Coronary artery (tissue), 2 donors: Measurements from ENCODE around the gene FTL.
A peak's percentile ranks its signal among the peaks of the same experiment; 100 is the strongest.

ENCODE experiments used
- DNase-seq: peaks from one replicate; pipeline ENCODE4 v3.0.0-alpha.2; 2017; ENCODE audit warnings: low spot score
- H3K27ac ChIP-seq, 2 donors: fragments of 200-600 bp; sonication (generic); one replicate each; pipeline ENCODE4 v1.5.1; 2016 to 2019
- H3K4me3 ChIP-seq: fragments of 200-600 bp; sonication (generic); 2 replicates; pipeline ENCODE4 v1.5.1; 2016; ENCODE audit warnings: mild to moderate bottlenecking, moderate library complexity
- TF ChIP-seq, protein P1 (sequence below): fragments of 200-600 bp; sonication (generic); IDR thresholded peaks from one replicate; pipeline ENCODE4 v1.5.1; 2019; ENCODE audit warnings: antibody characterized with exemption

FTL gene

DNA sequence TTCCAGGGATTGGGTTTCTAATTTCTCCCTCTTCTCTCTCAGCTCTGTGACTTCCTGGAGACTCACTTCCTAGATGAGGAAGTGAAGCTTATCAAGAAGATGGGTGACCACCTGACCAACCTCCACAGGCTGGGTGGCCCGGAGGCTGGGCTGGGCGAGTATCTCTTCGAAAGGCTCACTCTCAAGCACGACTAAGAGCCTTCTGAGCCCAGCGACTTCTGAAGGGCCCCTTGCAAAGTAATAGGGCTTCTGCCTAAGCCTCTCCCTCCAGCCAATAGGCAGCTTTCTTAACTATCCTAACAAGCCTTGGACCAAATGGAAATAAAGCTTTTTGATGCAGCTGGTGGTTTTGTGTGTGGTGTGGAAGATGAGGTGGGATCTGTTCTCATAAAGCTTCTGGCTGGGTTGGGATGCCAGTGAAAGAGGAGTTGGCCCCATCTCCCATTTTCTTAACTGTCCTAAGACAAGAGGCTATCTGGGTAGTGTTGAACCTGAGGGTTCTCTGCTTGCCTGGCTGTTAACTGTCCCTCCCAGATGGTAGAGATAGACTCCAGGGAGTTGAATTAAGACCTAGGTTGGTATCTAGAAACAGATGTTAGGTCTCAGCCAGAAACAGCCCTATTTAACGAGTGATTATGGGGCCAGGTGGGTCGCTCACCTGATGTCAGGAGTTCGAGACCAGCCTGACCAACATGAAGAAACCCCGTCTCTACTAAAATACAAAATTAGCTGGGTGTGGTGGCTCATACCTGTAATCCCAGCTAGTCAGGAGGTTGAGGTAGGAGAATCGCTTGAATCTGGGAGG, 1.6 kb downstream of the FTL start:
- peak overlapping the region; percentile 87 for H3K4me3 ChIP-seq
- peak overlapping the region; percentile 93 to 94 for H3K27ac ChIP-seq
- TF ChIP-seq, protein P1, sequence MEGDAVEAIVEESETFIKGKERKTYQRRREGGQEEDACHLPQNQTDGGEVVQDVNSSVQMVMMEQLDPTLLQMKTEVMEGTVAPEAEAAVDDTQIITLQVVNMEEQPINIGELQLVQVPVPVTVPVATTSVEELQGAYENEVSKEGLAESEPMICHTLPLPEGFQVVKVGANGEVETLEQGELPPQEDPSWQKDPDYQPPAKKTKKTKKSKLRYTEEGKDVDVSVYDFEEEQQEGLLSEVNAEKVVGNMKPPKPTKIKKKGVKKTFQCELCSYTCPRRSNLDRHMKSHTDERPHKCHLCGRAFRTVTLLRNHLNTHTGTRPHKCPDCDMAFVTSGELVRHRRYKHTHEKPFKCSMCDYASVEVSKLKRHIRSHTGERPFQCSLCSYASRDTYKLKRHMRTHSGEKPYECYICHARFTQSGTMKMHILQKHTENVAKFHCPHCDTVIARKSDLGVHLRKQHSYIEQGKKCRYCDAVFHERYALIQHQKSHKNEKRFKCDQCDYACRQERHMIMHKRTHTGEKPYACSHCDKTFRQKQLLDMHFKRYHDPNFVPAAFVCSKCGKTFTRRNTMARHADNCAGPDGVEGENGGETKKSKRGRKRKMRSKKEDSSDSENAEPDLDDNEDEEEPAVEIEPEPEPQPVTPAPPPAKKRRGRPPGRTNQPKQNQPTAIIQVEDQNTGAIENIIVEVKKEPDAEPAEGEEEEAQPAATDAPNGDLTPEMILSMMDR: no peak
- DNase-seq: no peak

DNA sequence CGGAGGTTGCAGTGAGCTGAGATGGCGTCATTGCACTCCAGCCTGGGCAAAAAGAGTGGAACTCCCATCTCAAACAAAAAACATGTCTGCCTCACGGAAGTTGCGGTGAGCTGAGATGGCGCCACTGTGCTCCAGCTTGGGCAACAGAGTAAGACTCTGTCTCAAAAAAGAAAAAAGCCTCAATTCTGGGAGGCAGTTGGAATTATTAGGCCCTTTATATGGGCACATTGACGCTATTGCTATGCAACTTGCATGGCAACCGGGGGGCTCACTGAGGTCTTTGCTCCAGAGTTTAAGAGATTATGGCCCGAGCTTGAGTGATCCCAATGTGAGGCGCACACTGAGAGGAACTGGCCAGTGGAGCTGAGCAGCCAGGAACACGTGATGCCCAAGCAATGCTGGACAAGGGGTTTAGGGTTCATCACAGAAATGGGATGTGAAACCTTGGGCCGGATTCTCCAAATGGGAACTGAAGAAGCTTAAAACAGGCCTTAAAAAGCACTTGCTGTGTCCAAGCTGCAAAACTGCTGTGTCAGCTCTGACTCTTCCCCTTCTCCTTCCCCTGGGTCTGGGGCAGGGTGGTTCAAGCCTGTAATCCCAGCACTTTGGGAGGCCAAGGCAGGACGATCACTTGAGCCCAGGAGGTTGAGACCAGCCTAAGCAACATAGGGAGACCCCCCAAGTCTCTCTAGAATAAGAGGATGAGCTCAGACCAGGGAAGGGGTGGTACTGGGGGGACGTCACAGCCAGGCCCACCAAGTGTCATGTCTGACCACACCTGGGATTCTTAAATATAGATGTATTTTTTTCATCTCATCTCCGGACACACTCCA, 2.5 kb downstream of the FTL start:
- peak overlapping the region; percentile 87 for H3K4me3 ChIP-seq
- peak overlapping the region; percentile 93 to 94 for H3K27ac ChIP-seq
- DNase-seq: no peak
- TF ChIP-seq, protein P1: no peak

DNA sequence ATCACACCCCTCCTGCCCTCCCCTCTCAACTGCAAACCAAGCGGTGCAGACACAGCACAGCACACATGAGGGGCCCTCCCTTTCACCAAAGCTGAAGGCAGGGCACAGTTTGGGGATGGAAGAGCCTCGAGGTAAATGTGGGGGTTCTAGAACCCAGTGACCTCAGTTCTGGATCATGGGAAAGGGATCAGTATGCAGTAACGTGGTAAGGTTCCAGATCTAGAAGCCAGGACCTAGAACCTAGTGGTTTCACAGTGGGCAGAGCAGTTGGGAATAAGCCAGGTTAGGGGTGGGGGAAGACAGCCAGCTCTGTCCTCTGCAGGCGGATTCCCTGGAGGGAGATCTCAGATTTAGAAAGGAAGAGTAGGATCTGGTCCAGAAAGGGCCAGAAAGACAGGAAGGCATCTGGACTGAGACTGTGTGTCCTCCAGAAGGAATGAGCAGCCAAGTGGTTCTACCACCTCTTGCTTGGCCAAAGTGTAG, 3.1 kb downstream of the FTL start:
- TF ChIP-seq, protein P1: no peak
- Histone ChIP-seq H3K27ac (peak overlapping the region in 1 of 2 donors; percentile 93), H3K4me3 (no peak overlapping the region)
- DNase-seq: no peak

DNA sequence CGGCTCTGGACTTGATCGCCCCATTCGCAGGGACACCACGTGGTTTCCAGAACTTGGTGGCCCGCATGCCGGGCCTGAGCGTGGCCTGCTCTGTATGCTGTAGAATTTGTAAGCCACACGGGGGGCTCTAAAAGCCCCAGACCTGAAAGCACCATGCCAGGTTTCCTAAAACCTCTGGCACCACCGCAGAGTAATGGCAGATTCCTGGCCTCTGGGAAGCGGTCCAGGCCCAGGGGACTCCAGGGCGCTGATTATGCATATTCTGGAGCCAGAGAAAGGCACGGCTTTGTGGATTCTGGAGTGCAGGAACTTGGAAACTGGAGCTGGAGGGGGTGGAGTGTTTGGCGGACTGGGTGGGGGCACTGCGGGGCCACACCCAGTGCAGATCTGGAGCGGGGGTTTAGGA, 3.7 kb downstream of the FTL start:
- no peak for DNase-seq
- Histone ChIP-seq H3K4me3 (no peak overlapping the region), H3K27ac (peak overlapping the region in 1 of 2 donors; percentile 93)
- TF ChIP-seq, protein P1: no peak

DNA sequence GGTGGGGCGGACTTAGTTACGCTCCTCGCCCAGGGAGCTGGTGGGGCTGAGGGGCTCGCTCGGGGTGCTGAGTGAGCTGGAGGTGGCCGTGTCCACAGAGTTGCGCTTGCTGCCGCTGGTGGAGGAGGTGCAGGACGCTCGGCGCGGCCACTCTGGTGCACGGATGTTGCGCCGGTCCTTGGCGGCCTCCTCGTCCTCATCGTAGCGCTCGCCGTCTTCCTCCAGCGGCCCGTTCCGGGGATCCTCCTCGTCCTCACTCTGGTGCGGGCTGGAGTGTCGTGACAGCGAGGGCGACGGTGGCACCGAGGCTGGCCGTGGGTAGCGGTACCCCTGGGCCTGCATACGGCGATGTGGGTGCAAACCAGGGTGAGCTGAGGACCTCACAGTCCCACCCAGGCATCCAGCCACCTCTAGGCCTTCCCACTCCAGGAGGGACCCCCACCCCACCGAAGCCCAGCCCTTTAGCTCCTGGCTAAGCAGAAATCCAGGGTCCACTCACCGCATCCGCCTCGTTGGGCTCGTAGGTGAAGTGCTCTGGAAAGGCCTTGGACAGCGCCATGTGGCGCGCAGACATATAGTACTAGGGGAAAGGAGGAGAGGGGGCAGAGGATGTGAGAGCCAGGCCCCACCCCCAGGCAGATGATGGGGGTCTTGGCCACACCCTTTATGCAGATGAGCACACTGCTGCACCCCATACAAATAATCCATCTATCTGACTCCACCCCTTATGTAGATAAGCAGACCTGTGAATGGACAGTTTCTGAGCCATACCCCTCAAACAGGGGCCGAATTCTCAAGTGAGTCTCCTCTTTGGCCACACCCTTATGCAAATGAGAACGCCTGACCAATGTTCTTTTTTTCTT, 4.4 kb downstream of the FTL start:
- H3K27ac ChIP-seq: peak overlapping the region in 1 of 2 donors; percentile 15
- TF ChIP-seq, protein P1: no peak

DNA sequence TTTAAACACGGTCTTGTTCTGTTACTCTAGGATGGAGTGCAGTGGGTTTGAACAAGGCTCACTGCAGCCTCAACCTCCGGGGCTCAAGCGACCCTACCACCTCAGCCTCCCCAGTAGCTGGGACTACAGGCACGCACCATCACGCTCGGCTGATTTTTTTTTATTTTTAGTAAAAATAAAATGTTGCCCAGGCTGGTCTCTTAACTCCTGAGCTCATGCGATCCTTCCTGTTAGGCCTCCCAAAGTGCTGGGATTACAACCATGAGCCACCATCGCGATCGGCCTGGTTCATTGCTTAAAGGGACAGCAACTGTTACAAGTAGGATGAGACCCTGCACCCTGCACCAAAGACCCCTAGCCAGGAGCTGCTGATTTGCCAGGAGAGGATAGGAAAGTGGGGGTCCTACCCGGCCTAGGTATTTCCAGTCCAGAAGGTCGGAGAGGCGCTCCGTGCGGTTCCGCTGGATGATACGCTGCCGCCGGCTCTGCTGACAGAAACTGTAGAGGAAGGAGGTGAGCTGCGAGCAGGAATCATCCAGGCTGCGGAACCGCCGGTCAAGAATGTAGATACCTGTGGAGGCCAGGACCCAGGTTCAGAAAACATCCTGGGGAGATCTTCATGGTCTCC, 5.1 kb downstream of the FTL start:
- Histone ChIP-seq H3K4me3 (no peak overlapping the region), H3K27ac (no peak overlapping the region)
- no peak for DNase-seq
- TF ChIP-seq, protein P1: no peak

More for the DNA sequence above, 4.4 kb downstream of the FTL start:
- DNase-seq: no peak
- H3K4me3 ChIP-seq: no peak overlapping the region
